Measurements from ENCODE around the gene CTSS. TPM values are rescaled to one million over a fixed set of nuclear protein-coding genes. Genes with fewer than 3 reads are reported as not detected.
A peak's percentile ranks its signal among the peaks of the same experiment; 100 is the strongest.
"Not testable (repeated sequence)": the region's sequence is repeated elsewhere in the genome, so short reads cannot be mapped to it uniquely, and the experiment has no call there.

CTSS gene
- total and polyA plus RNA-seq, 2 donors (not counting 1 experiment from before 2014, with no cell fraction given) = 2.6 to 2.8 TPM

GRCh38 chr1:150775276-150775675 lies 9.7 kb upstream of the CTSS start:
- Histone ChIP-seq H3K4me3 (replicated peaks in 1 of 4; ENCODE audit: control extremely low read depth in 1 of 4, insufficient read depth in 1 of 4, low read depth in 3 of 4, low read length in 4 of 4) (no peak overlapping the region), H3K27ac (ENCODE audit: insufficient read depth, low read length) (no peak overlapping the region)
- no peak for TF ChIP-seq CTCF (conservative IDR thresholded peaks at IDR 0.05 in 1 of 2, IDR thresholded peaks at IDR 0.05 in 1 of 2; ENCODE audit: low read depth in 1 of 2, low read length in 2 of 2)
- TF ChIP-seq EZH2 (IDR thresholded peaks at IDR 0.05; ENCODE audit: low read length, missing control alignments) = no peak

GRCh38 chr1:150772326-150772725 lies 6.7 kb upstream of the CTSS start:
- no peaks in the 10 kb centered on the region for H3K27me3 ChIP-seq (ENCODE audit: control insufficient read depth, insufficient read depth, low read length)
- no peak overlapping the region for H3K9ac ChIP-seq (ENCODE audit: insufficient read depth, low read length)
- DNase-seq (ENCODE audit: low read depth in 2 of 2) = no peak
- H3K4me2 ChIP-seq (ENCODE audit: extremely low read depth, insufficient read depth, low read length) = no peak overlapping the region
- H3K4me3 ChIP-seq (replicated peaks in 1 of 4; ENCODE audit: control extremely low read depth in 1 of 4, insufficient read depth in 1 of 4, low read depth in 3 of 4, low read length in 4 of 4) = no peak overlapping the region
- no peaks in the 10 kb centered on the region for H3K9me3 ChIP-seq (ENCODE audit: control insufficient read depth, insufficient read depth, low read depth, low read length)
- H2AFZ ChIP-seq (ENCODE audit: low read length) = no peak overlapping the region
- H3K27ac ChIP-seq (ENCODE audit: insufficient read depth, low read length) = no peak overlapping the region
- H4K20me1 ChIP-seq (ENCODE audit: control insufficient read depth, extremely low read depth, insufficient read depth, low read length) = no peaks in the 10 kb centered on the region
- H3K36me3 ChIP-seq (ENCODE audit: control insufficient read depth, insufficient read depth, low read length) = no peaks in the 10 kb centered on the region
- H3K79me2 ChIP-seq (ENCODE audit: control insufficient read depth, insufficient read depth, low read length) = no peaks in the 10 kb centered on the region
- TF ChIP-seq CTCF (conservative IDR thresholded peaks at IDR 0.05 in 1 of 2, IDR thresholded peaks at IDR 0.05 in 1 of 2; ENCODE audit: low read depth in 1 of 2, low read length in 2 of 2) (no peak), EZH2 (IDR thresholded peaks at IDR 0.05; ENCODE audit: low read length, missing control alignments) (no peak)
- no peaks in the 10 kb centered on the region for H3K4me1 ChIP-seq (ENCODE audit: control insufficient read depth, extremely low read depth, insufficient read depth, low read length)

More at GRCh38 chr1:150775276-150775675, 9.7 kb upstream of the CTSS start:
- Histone ChIP-seq H3K4me1 (ENCODE audit: control insufficient read depth, extremely low read depth, insufficient read depth, low read length) (no peaks in the 10 kb centered on the region), H4K20me1 (ENCODE audit: control insufficient read depth, extremely low read depth, insufficient read depth, low read length) (no peaks in the 10 kb centered on the region), H3K79me2 (ENCODE audit: control insufficient read depth, insufficient read depth, low read length) (no peaks in the 10 kb centered on the region), H3K4me2 (ENCODE audit: extremely low read depth, insufficient read depth, low read length) (no peak overlapping the region), H3K9ac (ENCODE audit: insufficient read depth, low read length) (no peak overlapping the region), H2AFZ (ENCODE audit: low read length) (no peak overlapping the region), H3K9me3 (ENCODE audit: control insufficient read depth, insufficient read depth, low read depth, low read length) (no peaks in the 10 kb centered on the region), H3K27me3 (ENCODE audit: control insufficient read depth, insufficient read depth, low read length) (no peaks in the 10 kb centered on the region), H3K36me3 (ENCODE audit: control insufficient read depth, insufficient read depth, low read length) (no peaks in the 10 kb centered on the region)
- no peak for DNase-seq (ENCODE audit: low read depth in 2 of 2)

GRCh38 chr1:150767704-150768103 lies 2.1 kb upstream of the CTSS start:
- not testable (repeated sequence) for H3K9me3 ChIP-seq (ENCODE audit: control insufficient read depth, insufficient read depth, low read depth, low read length); H3K4me1 ChIP-seq (ENCODE audit: control insufficient read depth, extremely low read depth, insufficient read depth, low read length); H3K27ac ChIP-seq (ENCODE audit: insufficient read depth, low read length); H3K4me2 ChIP-seq (ENCODE audit: extremely low read depth, insufficient read depth, low read length); DNase-seq (ENCODE audit: low read depth in 2 of 2); H3K36me3 ChIP-seq (ENCODE audit: control insufficient read depth, insufficient read depth, low read length); H4K20me1 ChIP-seq (ENCODE audit: control insufficient read depth, extremely low read depth, insufficient read depth, low read length); H3K79me2 ChIP-seq (ENCODE audit: control insufficient read depth, insufficient read depth, low read length); H3K9ac ChIP-seq (ENCODE audit: insufficient read depth, low read length); H3K27me3 ChIP-seq (ENCODE audit: control insufficient read depth, insufficient read depth, low read length); H3K4me3 ChIP-seq (replicated peaks in 1 of 4; ENCODE audit: control extremely low read depth in 1 of 4, insufficient read depth in 1 of 4, low read depth in 3 of 4, low read length in 4 of 4); H2AFZ ChIP-seq (ENCODE audit: low read length)

- H3K4me3 ChIP-seq (replicated peaks in 1 of 4; ENCODE audit: control extremely low read depth in 1 of 4, insufficient read depth in 1 of 4, low read depth in 3 of 4, low read length in 4 of 4); H3K9me3 ChIP-seq (ENCODE audit: control insufficient read depth, insufficient read depth, low read depth, low read length); H3K79me2 ChIP-seq (ENCODE audit: control insufficient read depth, insufficient read depth, low read length); H3K9ac ChIP-seq (ENCODE audit: insufficient read depth, low read length); H3K27me3 ChIP-seq (ENCODE audit: control insufficient read depth, insufficient read depth, low read length); DNase-seq (ENCODE audit: low read depth in 2 of 2); H3K36me3 ChIP-seq (ENCODE audit: control insufficient read depth, insufficient read depth, low read length); H3K4me1 ChIP-seq (ENCODE audit: control insufficient read depth, extremely low read depth, insufficient read depth, low read length); H3K27ac ChIP-seq (ENCODE audit: insufficient read depth, low read length); H4K20me1 ChIP-seq (ENCODE audit: control insufficient read depth, extremely low read depth, insufficient read depth, low read length): not testable (repeated sequence)
- Histone ChIP-seq H3K4me2 (ENCODE audit: extremely low read depth, insufficient read depth, low read length) (peak overlapping the region; percentile 94), H2AFZ (ENCODE audit: low read length) (peak overlapping the region; percentile 82)
These were observed 361 bp upstream of the CTSS start for GRCh38 chr1:150765977-150766301.

Data from fibroblast of lung (primary cell).